ENCODE measurements around the gene SCRN1.

- TF ChIP-seq ZNF121 (CRISPR knock-in tag; IDR thresholded peaks at IDR 0.05) (no peak), CTCF (IDR thresholded peaks at IDR 0.05) (no peak), JUN (CRISPR knock-in tag; IDR thresholded peaks at IDR 0.05) (no peak), NFYB (CRISPR knock-in tag; conservative IDR thresholded peaks at IDR 0.05; ENCODE audit: low read depth) (no peak), NR1H2 (CRISPR knock-in tag; IDR thresholded peaks at IDR 0.05) (no peak), CBFB (CRISPR knock-in tag; IDR thresholded peaks at IDR 0.05; ENCODE audit: low read depth) (no peak), TCF7 (CRISPR knock-in tag; IDR thresholded peaks at IDR 0.05; ENCODE audit: low read depth) (no peak), RELA (CRISPR knock-in tag; IDR thresholded peaks at IDR 0.05; ENCODE audit: borderline replicate concordance) (no peak), MAX (CRISPR knock-in tag; IDR thresholded peaks at IDR 0.05) (no peak), TP53 (CRISPR knock-in tag; IDR thresholded peaks at IDR 0.05) (no peak), CREB1 (CRISPR knock-in tag; IDR thresholded peaks at IDR 0.05) (no peak), NR3C1 (CRISPR knock-in tag; conservative IDR thresholded peaks at IDR 0.05; ENCODE audit: low read depth) (no peak), E2F1 (CRISPR knock-in tag; IDR thresholded peaks at IDR 0.05) (no peak)
These were observed 19.4 kb downstream of the SCRN1 start for GRCh38 chr7:29970158-29970557.
